GM21737 (cell line): ENCODE results near the gene SGF29.
"Not testable (repeated sequence)": the region's sequence is repeated elsewhere in the genome, so short reads cannot be mapped to it uniquely, and the experiment has no call there.

ENCODE experiments used
- ATAC-seq: cut with Tn5 transposase; IDR thresholded peaks from one replicate; pipeline ENCODE4 v1.9.1; 2021; ENCODE audit warnings: mild to moderate bottlenecking, moderate library complexity; ENCODE audit not compliant: unreplicated experiment

Gene SGF29

DNA sequence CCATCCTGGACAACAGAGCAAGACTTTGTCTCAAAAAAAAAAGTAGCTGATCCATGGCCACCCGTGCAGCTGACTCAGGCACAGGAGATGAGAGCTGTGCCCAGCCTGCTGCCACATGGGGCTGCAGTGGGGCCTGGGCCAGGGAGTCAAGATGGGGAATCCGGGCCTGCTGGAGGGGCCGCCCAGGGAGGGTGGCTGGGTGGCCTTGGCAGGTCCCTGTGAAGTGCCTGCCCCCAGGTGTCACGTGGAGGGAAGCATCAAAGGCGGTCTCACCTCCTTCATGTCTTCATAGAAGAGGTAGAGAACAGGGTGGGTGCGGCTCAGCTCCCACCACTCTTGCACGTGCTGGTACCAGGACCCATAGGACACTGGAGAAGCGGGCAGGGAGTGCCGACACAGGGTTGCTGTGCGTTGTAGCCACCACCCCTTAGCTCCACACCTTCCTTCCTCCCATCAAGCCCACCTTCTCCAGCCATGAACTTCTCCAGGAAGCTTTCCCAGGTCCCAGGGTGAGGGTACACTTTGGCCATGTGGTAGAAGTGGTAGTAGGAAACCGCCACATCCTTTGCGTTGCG lies 39.3 kb downstream of the SGF29 start:
- no peak for ATAC-seq

DNA sequence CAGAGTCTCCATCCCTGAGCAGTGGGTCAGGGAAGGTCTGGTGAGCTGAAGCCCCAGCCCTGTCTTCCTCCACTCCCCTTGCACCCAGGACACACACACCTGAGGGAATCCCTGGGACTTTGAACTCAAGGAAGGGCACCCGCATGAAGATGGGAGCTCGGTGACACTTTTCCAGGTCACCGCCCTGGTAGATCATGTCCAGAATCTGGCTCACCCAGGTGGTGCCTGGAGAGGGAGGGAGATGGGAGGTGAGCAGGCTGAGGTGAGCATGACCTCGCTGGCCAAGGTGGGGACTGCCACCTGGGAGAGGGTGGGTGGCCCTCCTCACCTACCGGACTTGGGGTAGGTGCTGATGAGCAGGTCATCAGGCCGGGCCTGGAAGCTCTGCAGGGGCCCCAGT lies 41.7 kb downstream of the SGF29 start:
- ATAC-seq: not testable (repeated sequence)

DNA sequence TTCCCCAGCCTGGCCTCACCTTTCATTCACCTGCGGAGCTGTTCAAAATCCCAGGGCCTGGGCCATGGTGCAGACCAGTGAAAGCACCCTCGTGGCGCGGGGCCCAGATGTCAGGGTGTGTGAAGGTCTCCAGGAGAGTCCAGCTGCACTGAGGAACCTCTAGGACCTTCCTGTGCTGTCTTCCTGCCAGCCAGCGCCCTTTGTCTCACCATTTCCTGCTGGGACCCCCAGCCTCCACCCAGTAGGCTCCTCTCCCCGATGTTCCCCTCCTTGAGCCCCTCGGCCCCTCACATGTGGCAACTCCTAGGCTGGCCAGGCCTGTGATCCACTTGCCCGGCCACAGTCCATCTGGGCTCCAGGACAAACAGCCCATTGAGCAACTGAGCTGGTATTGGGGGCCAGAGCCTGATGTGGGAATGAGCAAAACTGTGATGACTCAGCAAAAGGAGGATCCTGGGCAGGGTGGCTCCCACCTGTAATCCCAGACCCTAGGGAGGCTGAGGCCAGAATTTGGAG lies 42.5 kb downstream of the SGF29 start:
- no peak for ATAC-seq

DNA sequence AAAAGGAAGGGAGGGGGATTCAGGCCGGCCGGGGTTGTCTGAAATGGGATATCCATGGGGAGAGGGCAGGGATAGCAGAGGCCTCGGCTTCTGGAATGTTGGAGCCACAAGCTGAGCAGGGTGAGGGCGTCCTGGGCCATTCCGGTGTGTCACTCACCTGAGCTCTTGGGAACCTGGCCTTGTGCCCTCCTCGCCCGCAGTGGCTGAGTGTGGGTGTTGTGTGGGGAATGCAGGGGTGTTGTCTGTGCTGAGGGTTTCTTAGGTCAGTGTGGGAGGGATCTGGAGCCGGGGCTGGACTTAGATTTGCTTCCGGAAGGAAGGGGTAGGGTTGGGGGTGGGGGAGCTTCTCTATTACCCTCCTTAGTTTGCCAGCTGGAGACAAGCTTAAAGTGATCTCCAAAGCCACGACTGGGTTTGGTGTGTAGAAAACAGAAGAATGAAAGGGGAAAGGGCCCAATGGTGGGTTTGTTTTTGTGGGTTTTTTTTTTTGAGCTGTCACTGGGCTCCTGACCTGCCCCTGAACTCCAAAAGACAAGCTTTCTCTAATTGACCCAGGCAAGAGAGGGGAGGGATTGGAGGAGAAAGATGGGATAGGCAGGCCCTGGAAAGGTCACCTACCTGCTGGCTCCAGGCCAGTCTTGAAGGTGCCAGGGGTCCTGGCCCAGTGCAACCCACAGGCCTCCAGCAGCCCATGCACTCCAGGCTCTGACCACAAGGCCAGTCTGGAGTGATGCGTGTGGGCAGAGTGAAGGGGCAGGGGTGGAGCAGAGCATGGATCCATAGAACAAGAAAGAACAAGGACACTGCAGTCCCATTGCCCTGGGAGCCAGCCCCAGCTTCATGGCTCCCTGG lies 43.3 kb downstream of the SGF29 start, which contains the start of gene SULT1A2:
Gene SULT1A2 (minus strand): TSS at position 211 of the 852 bp plus-strand sequence. CDS start 1,120 bp downstream, outside the sequence.
- no peak for ATAC-seq

DNA sequence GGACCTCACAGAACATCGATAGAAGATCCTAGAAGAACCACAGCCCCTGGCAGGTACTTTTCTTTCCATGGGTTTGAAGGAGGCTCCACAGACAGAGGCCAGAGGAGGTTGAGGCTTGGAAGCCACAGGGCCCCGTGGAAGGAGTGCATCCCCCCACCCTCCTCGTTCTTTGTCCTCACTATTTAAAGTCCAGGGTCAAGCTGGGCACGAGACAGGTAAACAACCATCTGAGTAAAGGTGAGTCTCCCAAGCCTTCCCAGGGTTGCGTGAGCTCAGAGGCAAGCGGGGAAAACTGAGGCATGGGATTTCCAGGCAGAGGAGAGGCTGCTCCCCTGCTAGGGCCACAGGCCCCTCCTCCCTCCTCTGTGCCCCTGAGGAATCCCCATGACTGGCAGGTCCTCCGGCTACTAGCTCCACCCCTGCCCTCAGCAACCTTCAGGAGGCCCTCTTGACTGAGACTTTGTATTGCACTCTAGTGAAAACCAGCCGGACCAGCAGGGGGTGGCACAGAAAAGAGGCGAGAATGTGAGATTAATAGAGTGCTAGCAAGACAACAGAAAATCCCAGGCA lies 44.1 kb downstream of the SGF29 start:
- no peak for ATAC-seq

DNA sequence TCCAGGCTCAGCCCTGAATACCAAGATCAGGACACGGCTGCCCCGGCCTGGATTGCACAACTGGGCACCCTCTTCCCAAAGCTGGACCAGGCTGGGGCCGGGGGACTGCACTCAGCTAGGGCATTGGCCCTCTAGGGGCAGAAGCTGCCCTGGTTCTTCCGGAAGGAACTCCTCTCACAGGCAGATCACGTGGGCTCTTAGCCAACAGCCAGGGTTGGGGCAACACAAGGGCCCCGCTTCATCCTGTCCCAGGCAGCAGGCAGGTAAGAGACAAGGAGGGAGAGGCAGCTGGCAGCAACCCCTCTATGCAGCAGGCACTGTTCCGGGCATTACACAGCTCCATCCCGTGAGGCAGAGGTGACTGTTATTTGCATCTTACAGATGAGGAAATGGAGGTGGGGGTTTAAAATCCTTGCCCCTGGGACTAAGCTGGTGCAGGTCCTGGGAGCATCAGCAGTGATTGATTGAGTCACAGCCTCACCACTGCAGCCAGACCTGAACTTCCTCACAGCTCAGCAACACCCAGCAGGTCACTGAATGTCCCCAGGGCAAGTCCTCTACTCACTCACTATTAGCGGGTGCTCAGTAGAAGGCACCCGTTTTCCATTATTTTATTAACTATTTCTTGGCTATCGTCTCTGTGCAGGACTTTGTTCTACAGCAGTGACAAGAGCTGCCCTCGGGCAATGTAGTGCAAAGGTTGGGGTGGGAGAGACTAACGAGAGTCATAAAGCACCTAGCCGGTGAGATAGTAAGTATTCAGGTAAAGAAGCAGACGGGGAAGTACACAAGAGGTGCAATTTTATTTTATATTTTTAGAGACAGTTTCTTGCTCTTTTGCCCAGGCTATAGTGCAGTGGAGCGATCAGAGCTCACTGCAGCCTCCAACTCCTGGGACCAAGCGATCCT lies 45.9 kb downstream of the SGF29 start:
- not testable (repeated sequence) for ATAC-seq

DNA sequence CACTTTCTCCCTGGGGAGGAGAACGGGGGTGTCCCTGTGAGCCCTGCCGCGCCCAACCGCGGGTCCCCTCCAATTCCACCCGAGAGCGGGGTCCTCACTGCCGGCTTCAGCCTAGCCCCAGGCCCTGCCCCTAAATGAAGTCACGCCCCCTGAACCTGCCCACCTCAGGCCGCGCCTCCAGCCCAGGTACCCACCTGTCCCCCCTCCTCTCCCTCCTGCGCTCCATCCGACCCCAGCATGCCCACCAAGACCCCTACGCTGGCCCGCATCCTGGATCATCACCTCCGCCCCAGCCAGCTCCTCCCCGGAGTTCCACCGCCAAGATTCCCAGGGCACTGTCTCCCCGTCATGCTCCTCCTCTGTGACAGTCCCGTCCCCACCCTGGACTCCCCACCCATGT lies 47.2 kb downstream of the SGF29 start:
- not testable (repeated sequence) for ATAC-seq

DNA sequence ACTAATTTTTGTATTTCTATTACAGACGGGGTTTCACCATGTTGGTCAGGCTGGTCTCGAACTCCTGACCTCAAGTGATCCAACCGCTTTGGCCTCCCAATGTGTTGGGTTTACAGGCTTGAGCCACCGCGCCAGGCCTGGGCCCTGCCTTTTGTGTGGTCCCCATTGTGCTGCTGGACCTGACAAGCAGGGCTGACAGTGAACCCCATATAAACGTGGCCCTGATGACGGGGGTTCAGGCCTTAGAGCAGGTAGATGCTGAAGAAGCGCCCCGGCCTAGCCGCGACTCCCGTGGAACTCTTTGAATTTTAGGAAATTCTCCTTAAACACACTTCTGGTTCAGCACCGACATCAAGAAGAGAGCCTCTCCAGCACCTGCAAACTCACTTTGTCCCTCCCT lies 47.9 kb downstream of the SGF29 start:
- ATAC-seq: not testable (repeated sequence)

DNA sequence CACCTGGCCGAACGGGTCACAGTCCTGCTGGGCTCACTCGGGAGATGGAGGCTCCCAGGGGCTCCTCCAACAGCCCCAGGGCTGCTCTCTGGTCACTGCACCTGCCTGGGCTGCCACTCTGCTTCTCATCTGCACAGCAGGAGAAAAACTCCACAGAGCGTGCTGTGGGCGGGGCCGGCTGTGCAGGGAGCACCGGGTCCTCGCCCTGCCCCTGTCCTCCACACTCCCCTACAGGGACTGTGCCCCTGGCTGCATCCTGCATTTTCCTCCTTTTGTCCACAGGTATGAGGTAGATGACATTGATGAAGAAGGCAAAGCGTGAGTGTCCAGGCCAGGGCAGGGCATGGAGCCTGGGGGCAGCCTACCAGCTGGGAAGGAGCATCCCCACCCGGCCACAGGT lies 48.3 kb downstream of the SGF29 start:
- not testable (repeated sequence) for ATAC-seq

DNA sequence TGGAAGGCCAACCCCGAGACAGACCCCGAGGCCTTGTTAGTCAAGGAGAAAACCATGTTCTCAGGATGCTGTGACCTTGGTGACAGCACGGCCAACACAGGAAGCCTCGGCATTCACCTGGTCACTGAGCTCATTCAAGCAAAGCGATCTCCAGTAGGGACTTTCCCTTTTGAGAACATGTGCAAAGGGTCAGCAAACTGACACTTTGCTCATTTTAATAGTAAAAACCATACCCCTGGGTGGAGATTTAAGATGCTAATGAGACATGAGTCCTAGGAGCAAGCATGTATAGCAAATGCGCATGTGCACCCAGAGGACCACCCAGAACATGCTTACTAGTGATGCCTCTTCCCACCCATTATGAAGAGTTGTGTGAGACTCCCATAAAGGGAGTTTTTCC lies 48.8 kb downstream of the SGF29 start:
- no peak for ATAC-seq

DNA sequence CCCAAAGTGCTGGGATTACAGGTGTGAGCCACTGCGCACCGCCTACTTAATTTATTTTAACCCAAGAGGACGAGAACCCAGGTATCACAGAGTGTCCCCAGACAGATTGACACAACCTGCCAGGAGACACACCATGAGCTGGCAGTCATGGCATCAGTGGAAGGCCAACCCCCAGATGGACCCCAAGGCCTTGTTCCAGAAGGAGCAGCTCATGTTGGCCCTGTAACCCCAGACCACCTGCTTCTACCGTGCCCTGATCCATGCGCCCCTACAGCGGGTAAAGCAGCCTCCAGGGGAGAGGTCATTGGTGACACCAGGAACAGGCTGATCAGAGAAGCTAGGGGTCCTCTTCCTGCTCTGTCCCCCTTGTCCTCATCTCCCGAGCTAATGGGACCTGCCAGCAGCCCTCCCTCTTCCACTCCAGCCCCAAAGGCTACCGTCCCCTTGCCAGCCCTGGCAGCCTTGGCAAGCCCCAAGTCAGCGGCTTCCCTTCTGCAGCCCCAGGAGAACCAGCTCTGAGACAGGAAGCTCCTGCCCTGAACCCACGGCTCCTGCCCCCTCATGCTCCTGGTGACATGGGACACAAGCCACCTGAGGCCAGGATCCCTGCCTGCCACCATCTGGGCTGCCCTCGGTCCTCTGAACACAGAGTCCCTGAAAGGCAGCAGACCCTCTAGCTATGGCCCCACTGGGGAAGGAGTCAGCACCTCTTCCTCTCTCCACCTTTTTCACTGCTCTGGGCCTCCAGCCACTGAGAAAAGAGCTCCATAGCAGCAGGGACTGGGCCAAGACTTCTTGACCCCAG lies 49.9 kb downstream of the SGF29 start:
- ATAC-seq: no peak

DNA sequence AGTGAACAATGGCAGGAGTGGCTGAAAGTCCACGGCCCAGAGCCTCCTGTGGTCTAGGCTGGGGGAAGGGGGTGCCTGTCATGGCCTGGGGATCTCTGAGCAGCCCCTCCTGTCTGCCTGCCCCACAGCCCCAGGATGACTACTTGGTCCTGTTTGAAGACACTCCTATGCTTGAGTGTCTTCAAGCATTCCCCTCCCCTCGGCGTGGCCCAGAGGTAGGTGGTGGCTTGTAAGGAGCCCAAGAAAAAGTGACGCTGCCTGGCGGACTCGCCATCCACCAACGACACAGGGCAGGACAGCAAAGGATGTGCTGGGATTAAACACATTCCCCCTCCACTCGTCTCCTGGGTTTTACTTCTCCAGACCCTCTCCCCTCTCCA lies 50.5 kb downstream of the SGF29 start:
- no peak for ATAC-seq

DNA sequence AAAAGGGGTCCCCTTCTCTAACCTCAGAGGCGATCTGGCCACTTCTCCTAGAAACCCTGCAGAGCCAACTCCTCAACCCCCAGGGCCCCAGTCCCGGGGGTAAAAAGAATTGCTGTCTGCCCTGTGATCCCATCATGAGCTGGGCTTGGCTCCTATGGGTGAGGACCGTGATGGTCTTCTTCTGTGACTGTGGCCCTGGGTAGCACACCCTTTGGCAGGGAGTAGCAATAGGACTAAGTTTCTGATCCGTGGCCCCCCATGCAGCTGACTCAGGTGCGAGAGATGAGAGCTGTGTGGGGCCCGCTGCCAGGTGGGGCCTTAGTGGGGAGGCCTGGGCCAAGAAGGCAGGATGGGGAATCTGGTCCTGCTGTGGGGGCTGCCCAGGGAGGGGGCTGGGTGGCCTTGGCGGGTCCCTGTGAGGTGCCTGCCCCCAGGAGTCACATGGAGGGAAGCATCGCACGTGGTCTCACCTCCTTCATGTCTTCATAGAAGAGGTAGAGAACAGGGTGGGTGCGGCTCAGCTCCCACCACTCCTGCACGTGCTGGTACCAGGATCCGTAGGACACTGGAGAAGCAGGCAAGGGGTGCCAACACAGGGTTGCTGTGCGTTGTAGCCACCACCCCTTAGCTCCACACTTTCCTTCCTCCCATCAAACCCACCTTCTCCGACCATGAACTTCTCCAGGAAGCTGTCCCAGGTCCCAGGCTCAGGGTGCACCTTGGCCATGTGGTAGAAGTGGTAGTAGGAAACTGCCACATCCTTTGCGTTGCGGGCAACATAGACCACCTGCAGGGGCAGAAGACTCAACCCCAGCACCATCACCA lies 52.8 kb downstream of the SGF29 start:
- no peak for ATAC-seq

DNA sequence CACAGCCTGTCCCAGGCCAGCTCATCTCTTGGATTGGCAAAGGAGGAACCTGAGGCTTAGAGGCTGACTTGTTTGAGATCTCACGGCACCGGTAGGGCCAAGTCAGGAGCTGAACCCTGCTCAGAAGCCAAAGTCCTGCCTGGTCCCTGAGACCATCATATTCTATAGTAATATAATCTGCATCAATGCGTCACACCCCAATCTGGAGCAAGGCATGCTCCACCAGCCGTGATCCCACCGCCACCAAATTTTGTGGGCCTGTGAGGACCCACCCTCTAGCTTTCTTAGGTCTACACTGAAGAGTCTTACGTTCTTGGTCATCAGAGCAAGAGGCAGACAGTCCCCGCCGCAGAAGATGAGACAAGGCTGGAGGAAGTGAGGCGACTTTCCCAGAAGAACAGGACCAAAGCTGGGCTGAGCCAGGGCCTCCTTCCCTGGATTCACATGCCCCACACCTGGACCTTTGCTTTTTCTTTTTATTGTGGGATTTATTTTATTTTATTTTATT lies 53.5 kb downstream of the SGF29 start:
- ATAC-seq: no peak

DNA sequence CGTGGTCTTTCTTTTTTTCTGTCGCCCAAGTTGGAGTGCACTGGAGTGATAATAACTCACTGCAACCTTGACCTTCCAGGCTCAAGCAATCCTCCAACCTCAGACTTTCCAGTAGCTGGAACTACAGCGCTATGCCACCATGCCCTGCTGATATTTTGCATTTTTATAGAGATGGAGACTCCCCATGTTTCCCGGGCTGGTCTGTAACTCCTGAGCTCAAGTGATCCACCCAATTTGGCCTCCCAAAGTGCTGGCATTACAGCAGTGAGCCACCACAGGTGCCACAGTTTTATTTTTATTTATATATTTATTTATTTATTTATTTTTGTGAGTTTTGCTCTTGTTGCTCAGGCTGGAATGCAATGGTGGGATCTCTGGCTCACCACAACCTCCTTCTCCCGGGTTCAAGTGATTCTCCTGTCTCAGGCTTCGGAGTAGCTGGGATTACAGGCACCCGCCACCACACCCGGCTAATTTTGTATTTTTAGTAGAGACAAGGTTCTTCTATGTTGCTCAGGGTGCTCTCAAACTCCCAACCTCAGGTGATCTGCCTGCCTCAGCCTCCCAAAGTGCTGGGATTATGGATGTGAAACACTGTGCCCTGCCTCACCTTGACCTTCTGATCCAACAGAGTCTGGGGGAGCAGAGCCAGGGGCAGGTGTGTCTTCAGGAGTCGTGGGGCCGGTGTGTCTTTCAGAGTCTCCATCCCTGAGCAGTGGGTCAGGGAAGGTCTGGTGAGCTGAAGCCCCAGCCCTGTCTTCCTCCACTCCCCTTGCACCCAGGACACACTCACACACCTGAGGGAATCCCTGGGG lies 54.2 kb downstream of the SGF29 start:
- not testable (repeated sequence) for ATAC-seq

DNA sequence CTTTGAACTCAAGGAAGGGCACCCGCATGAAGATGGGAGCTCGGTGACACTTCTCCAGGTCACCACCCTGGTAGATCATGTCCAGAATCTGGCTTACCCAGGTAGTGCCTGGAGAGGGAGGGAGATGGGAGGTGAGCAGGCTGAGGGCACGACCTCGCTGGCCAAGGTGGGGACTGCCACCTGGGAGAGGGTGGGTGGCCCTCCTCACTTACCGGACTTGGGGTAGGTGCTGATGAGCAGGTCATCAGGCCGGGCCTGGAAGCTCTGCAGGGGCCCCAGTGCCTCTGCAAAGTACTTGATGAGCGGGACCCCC lies 54.7 kb downstream of the SGF29 start:
- not testable (repeated sequence) for ATAC-seq

DNA sequence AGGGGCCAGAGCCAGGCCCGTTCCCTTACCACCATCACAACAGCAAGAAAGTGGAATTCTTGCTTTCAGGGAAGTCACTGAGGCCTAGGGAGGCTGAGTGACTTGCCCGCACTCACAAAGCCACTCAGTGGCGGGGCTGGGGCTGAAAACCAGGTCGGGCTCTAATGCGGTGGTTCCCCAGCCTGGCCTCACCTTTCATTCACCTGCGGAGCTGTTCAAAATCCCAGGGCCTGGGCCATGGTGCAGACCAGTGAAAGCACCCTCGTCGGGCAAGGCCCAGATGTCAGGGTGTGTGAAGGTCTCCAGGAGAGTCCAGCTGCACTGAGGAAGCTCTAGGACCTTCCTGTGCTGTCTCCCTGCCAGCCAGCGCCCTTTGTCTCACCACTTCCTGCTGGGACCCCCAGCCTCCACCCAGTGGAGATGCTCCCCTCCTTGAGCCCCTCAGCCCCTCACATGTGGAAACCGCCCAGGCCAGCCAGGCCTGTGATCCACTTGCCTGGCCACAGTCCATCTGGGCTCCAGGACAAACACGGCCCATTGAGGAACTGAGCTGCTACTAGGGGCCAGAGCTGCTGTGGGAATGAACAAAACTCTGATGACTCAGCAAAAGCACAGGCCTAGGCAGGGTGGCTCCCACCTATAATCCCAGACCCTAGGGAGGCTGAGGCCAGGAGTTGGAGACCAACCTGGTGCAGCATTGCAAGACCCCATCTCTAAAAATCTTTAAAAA lies 55.3 kb downstream of the SGF29 start:
- not testable (repeated sequence) for ATAC-seq
